ENCODE results near the gene ZFYVE19. TPM values are rescaled to one million over a fixed set of nuclear protein-coding genes. Genes with fewer than 3 reads are reported as not detected.

ZFYVE19 gene
- polyA plus RNA-seq, 3 donors, result 8.2 to 62.9 (median 10.3) TPM

- Histone ChIP-seq H4K20me1 (ENCODE audit: insufficient read depth, low read length) (no peaks in the 10 kb centered on the region), H3K27me3 (ENCODE audit: control insufficient read depth in 2 of 2, insufficient read depth in 2 of 2, low read length in 2 of 2) (no peaks in the 10 kb centered on the region), H3K4me2 (replicated peaks; ENCODE audit: extremely low read depth, low read length, poor library complexity, severe bottlenecking) (no peak overlapping the region), H3K9ac (ENCODE audit: insufficient read depth, low read length, poor library complexity, severe bottlenecking) (no peak overlapping the region), H3K27ac (ENCODE audit: low read depth in 1 of 2, low read length in 2 of 2) (no peak overlapping the region), H3K79me2 (ENCODE audit: insufficient read depth, low read length) (no peaks in the 10 kb centered on the region), H3K9me3 (replicated peaks in 1 of 2; ENCODE audit: control insufficient read depth in 1 of 2, insufficient read depth in 1 of 2, low read length in 2 of 2) (no peaks in the 10 kb centered on the region), H3K36me3 (replicated peaks in 1 of 2; ENCODE audit: control insufficient read depth in 1 of 2, insufficient read depth in 2 of 2, low read length in 2 of 2) (no peaks in the 10 kb centered on the region), H3K4me1 (ENCODE audit: control insufficient read depth in 1 of 2, insufficient read depth in 2 of 2, low read length in 2 of 2) (no peaks in the 10 kb centered on the region), H3K4me3 (replicated peaks in 1 of 3; ENCODE audit: low read depth in 2 of 3, low read length in 3 of 3) (no peak overlapping the region), H2AFZ (ENCODE audit: insufficient read depth, low read depth, low read length, poor library complexity, severe bottlenecking) (no peak overlapping the region)
- Mint-ChIP-seq H3K4me3 (no peak overlapping the region), H3K4me1 (no peaks in the 10 kb centered on the region), H3K27ac (no peak overlapping the region), H3K27me3 (ENCODE audit: low read depth in 3 of 3) (peaks cover 5 to 11% (median 6%) of the 10 kb centered on the region in 3 donors), H3K36me3 (no peaks in the 10 kb centered on the region), H3K9me3 (peaks cover 0 to 3% (median 0%) of the 10 kb centered on the region in 7 donors)
- WGBS (ENCODE audit: insufficient coverage), result 100% methylated on average over 3 of the region's 5 CpGs
- no peak for TF ChIP-seq CTCF (IDR thresholded peaks at IDR 0.05)
- intact Hi-C loops (cut with micrococcal nuclease), result no loop called here
- DNase-seq, result no peak
These were observed 19.0 kb downstream of the ZFYVE19 start for GRCh38 chr15:40825661-40826422.

- intact Hi-C loops (cut with micrococcal nuclease), result no loop called here
- Histone ChIP-seq H3K27ac (ENCODE audit: low read depth in 1 of 2, low read length in 2 of 2) (no peak overlapping the region), H3K9ac (ENCODE audit: insufficient read depth, low read length, poor library complexity, severe bottlenecking) (no peak overlapping the region), H4K20me1 (ENCODE audit: insufficient read depth, low read length) (no peaks in the 10 kb centered on the region), H3K36me3 (replicated peaks in 1 of 2; ENCODE audit: control insufficient read depth in 1 of 2, insufficient read depth in 2 of 2, low read length in 2 of 2) (no peaks in the 10 kb centered on the region), H3K27me3 (ENCODE audit: control insufficient read depth in 2 of 2, insufficient read depth in 2 of 2, low read length in 2 of 2) (no peaks in the 10 kb centered on the region), H3K4me1 (ENCODE audit: control insufficient read depth in 1 of 2, insufficient read depth in 2 of 2, low read length in 2 of 2) (no peaks in the 10 kb centered on the region), H3K79me2 (ENCODE audit: insufficient read depth, low read length) (no peaks in the 10 kb centered on the region), H3K9me3 (replicated peaks in 1 of 2; ENCODE audit: control insufficient read depth in 1 of 2, insufficient read depth in 1 of 2, low read length in 2 of 2) (no peaks in the 10 kb centered on the region), H3K4me2 (replicated peaks; ENCODE audit: extremely low read depth, low read length, poor library complexity, severe bottlenecking) (no peak overlapping the region), H3K4me3 (replicated peaks in 1 of 3; ENCODE audit: low read depth in 2 of 3, low read length in 3 of 3) (no peak overlapping the region), H2AFZ (ENCODE audit: insufficient read depth, low read depth, low read length, poor library complexity, severe bottlenecking) (no peak overlapping the region)
- Mint-ChIP-seq H3K4me3 (no peak overlapping the region), H3K9me3 (peaks cover 0 to 3% (median 0%) of the 10 kb centered on the region in 7 donors), H3K4me1 (no peaks in the 10 kb centered on the region), H3K27me3 (ENCODE audit: low read depth in 3 of 3) (peaks cover 5 to 9% (median 6%) of the 10 kb centered on the region in 3 donors), H3K27ac (no peak overlapping the region), H3K36me3 (no peaks in the 10 kb centered on the region)
- DNase-seq, result no peak
- WGBS (ENCODE audit: insufficient coverage), result no CpG with 5 or more reads among the region's 4 CpGs
- no peak for TF ChIP-seq CTCF (IDR thresholded peaks at IDR 0.05)
These were observed 19.7 kb downstream of the ZFYVE19 start for GRCh38 chr15:40826423-40827075.

All from CD14-positive monocyte (primary cell).